ENCODE data around the gene LMBR1. TPM values are rescaled to one million over a fixed set of nuclear protein-coding genes. Genes with fewer than 3 reads are reported as not detected.

Gene LMBR1
- polyA plus RNA-seq, 1 donor from 2014 or later = 68.9 TPM

DNA sequence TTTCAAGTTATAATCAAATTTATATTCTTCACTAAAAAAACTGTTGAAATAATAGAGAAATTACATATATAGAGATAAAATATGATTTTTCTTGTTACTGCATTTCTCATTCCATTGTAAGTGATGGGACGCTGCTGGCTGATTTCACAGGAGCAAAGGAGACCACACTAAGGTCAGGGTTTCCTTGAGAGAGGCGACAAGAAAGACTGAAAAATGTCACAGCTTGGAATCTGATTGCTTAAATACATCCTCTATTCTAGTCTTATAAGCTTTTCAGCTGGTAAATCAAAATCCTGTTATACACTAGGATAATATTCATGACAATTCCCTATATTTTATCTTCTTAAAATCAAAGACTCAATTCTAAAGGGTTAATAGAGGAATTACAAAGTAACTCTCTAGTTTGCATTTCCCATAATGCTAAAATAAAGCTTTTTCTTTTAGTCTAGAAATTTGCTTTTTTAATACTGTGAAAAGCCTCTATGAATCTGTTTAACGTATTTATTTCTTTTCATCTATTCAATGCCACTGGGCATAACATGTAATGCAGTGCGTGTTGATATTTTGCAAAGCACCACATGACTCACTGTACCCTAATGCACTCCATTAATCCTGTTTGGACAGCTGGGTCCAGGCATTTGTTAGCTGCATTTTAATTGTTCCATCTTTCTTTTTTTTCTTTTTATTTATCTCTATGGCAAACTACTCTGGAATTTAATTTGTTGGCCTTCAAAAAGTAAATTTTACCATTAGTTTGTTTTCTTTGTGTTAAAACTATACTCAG, 170.7 kb downstream of the LMBR1 start:
- Histone ChIP-seq H3K27me3 (ENCODE audit: insufficient read depth, low read depth, low read length) (no peaks in the 10 kb centered on the region), H3K4me3 (ENCODE audit: low read length) (no peak overlapping the region), H3F3A (ENCODE audit: insufficient read depth, low read length, poor library complexity, severe bottlenecking) (no peaks in the 10 kb centered on the region), H4K20me1 (ENCODE audit: insufficient read depth) (no peaks in the 10 kb centered on the region), H3K36me3 (ENCODE audit: insufficient read depth, low read length) (no peaks in the 10 kb centered on the region), H3K9ac (ENCODE audit: low read length) (no peak overlapping the region), H2AFZ (ENCODE audit: low read depth, low read length) (no peak overlapping the region), H3K79me2 (replicated peaks; ENCODE audit: insufficient read depth, low read length) (no peaks in the 10 kb centered on the region), H3K9me3 (ENCODE audit: low read length) (no peaks in the 10 kb centered on the region), H3K4me2 (ENCODE audit: low read length) (no peak overlapping the region), H3K27ac (ENCODE audit: low read length) (no peak overlapping the region), H3K9me2 (ENCODE audit: insufficient read depth, low read length) (no peaks in the 10 kb centered on the region)
- no peak for TF ChIP-seq MXI1 (conservative IDR thresholded peaks at IDR 0.05; ENCODE audit: poor library complexity, severe bottlenecking)
- TF ChIP-seq SMC3 (conservative IDR thresholded peaks at IDR 0.05; ENCODE audit: poor library complexity) = no peak
- no peak for TF ChIP-seq TAF1 (IDR thresholded peaks at IDR 0.05; ENCODE audit: low read depth)
- no peak for TF ChIP-seq POLR2AphosphoS5 (IDR thresholded peaks at IDR 0.05)

DNA sequence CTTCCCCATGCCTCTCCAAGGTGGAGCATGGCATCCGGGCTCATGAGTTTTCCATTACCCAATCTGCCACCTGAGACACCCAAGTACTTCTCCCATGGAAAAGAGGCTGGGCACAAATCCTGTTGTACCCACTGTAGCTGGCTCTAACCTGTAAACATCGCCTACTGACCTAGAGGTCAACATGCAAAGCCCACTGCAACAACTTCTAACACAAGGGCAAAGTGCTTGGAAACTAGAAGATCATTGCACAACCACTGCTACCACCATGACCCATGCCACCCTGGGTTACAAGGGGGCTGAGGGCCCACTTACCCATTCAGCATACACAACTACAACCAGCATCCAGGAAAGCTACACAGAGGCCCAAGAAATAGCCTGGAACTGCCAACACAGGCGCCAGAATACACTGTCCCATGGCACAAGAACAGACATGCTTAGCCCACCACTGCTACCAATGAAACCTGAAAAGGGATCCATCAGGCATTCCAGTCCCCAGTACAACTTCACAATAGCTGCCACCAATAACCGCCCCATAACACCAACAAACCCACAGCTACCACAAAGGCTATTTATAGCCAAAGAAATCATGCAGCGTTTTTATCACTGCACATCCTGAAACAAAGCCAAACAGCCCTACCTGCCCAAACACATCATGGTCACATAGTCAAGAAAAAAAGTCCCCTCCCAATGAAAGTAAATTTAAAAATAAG, 189.1 kb downstream of the LMBR1 start:
- no peak overlapping the region for H3K9ac ChIP-seq (ENCODE audit: low read length)
- no peak overlapping the region for H3K4me3 ChIP-seq (ENCODE audit: low read length)
- no peaks in the 10 kb centered on the region for H4K20me1 ChIP-seq (ENCODE audit: insufficient read depth)
- no peaks in the 10 kb centered on the region for H3F3A ChIP-seq (ENCODE audit: insufficient read depth, low read length, poor library complexity, severe bottlenecking)
- no peak overlapping the region for H3K4me2 ChIP-seq (ENCODE audit: low read length)
- H3K27me3 ChIP-seq (ENCODE audit: insufficient read depth, low read depth, low read length) = no peaks in the 10 kb centered on the region
- H3K36me3 ChIP-seq (ENCODE audit: insufficient read depth, low read length) = no peaks in the 10 kb centered on the region
- TF ChIP-seq, protein P1, sequence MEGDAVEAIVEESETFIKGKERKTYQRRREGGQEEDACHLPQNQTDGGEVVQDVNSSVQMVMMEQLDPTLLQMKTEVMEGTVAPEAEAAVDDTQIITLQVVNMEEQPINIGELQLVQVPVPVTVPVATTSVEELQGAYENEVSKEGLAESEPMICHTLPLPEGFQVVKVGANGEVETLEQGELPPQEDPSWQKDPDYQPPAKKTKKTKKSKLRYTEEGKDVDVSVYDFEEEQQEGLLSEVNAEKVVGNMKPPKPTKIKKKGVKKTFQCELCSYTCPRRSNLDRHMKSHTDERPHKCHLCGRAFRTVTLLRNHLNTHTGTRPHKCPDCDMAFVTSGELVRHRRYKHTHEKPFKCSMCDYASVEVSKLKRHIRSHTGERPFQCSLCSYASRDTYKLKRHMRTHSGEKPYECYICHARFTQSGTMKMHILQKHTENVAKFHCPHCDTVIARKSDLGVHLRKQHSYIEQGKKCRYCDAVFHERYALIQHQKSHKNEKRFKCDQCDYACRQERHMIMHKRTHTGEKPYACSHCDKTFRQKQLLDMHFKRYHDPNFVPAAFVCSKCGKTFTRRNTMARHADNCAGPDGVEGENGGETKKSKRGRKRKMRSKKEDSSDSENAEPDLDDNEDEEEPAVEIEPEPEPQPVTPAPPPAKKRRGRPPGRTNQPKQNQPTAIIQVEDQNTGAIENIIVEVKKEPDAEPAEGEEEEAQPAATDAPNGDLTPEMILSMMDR (IDR thresholded peaks at IDR 0.05; ENCODE audit: poor library complexity, severe bottlenecking) = no peak
- TF ChIP-seq EZH2 (IDR thresholded peaks at IDR 0.05; ENCODE audit: borderline replicate concordance, insufficient read depth, low read length, poor library complexity, severe bottlenecking) = no peak
- no peak for TF ChIP-seq RAD21 (conservative IDR thresholded peaks at IDR 0.05)
- TF ChIP-seq SMC3 (conservative IDR thresholded peaks at IDR 0.05; ENCODE audit: poor library complexity) = no peak
- TF ChIP-seq TAF1 (IDR thresholded peaks at IDR 0.05; ENCODE audit: low read depth) = no peak
- H3K27ac ChIP-seq (ENCODE audit: low read length) = no peak overlapping the region
- H3K9me3 ChIP-seq (ENCODE audit: low read length) = peaks cover 3% of the 10 kb centered on the region
- H3K79me2 ChIP-seq (replicated peaks; ENCODE audit: insufficient read depth, low read length) = no peaks in the 10 kb centered on the region
- H3K9me2 ChIP-seq (ENCODE audit: insufficient read depth, low read length) = no peaks in the 10 kb centered on the region
- H2AFZ ChIP-seq (ENCODE audit: low read depth, low read length) = no peak overlapping the region

DNA sequence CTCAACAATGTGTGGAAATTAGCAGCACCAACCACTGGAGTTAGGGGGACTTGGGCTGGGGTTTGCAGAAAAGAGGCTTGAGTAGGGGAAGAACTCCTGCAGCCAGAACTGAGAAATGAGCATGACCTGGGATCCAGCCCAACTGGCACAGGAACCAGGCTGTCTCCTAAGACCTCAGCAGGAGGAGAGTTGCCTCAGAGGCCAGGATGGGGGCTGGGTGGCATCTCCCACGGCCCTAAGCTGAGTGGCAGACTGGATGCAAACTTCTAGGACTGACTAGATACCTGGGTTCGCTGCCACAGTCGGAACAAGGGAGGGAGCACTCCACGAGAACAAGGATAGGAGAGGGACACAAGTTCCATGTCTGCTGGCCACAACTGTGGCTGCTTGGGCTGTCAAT, 189.8 kb downstream of the LMBR1 start:
- Histone ChIP-seq H3K4me2 (ENCODE audit: low read length) (no peak overlapping the region), H3K27me3 (ENCODE audit: insufficient read depth, low read depth, low read length) (no peaks in the 10 kb centered on the region), H2AFZ (ENCODE audit: low read depth, low read length) (no peak overlapping the region), H3K36me3 (ENCODE audit: insufficient read depth, low read length) (no peaks in the 10 kb centered on the region), H3F3A (ENCODE audit: insufficient read depth, low read length, poor library complexity, severe bottlenecking) (no peaks in the 10 kb centered on the region), H3K4me3 (ENCODE audit: low read length) (no peak overlapping the region), H3K9me3 (ENCODE audit: low read length) (peaks cover 3% of the 10 kb centered on the region), H4K20me1 (ENCODE audit: insufficient read depth) (no peaks in the 10 kb centered on the region), H3K9ac (ENCODE audit: low read length) (no peak overlapping the region), H3K27ac (ENCODE audit: low read length) (no peak overlapping the region), H3K9me2 (ENCODE audit: insufficient read depth, low read length) (no peaks in the 10 kb centered on the region), H3K79me2 (replicated peaks; ENCODE audit: insufficient read depth, low read length) (no peaks in the 10 kb centered on the region)
- TF ChIP-seq EP300 (conservative IDR thresholded peaks at IDR 0.05; ENCODE audit: poor library complexity, severe bottlenecking) = no peak
- no peak for TF ChIP-seq RAD21 (conservative IDR thresholded peaks at IDR 0.05)
- TF ChIP-seq EZH2 (IDR thresholded peaks at IDR 0.05; ENCODE audit: borderline replicate concordance, insufficient read depth, low read length, poor library complexity, severe bottlenecking) = no peak
- TF ChIP-seq, protein P2, sequence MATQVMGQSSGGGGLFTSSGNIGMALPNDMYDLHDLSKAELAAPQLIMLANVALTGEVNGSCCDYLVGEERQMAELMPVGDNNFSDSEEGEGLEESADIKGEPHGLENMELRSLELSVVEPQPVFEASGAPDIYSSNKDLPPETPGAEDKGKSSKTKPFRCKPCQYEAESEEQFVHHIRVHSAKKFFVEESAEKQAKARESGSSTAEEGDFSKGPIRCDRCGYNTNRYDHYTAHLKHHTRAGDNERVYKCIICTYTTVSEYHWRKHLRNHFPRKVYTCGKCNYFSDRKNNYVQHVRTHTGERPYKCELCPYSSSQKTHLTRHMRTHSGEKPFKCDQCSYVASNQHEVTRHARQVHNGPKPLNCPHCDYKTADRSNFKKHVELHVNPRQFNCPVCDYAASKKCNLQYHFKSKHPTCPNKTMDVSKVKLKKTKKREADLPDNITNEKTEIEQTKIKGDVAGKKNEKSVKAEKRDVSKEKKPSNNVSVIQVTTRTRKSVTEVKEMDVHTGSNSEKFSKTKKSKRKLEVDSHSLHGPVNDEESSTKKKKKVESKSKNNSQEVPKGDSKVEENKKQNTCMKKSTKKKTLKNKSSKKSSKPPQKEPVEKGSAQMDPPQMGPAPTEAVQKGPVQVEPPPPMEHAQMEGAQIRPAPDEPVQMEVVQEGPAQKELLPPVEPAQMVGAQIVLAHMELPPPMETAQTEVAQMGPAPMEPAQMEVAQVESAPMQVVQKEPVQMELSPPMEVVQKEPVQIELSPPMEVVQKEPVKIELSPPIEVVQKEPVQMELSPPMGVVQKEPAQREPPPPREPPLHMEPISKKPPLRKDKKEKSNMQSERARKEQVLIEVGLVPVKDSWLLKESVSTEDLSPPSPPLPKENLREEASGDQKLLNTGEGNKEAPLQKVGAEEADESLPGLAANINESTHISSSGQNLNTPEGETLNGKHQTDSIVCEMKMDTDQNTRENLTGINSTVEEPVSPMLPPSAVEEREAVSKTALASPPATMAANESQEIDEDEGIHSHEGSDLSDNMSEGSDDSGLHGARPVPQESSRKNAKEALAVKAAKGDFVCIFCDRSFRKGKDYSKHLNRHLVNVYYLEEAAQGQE (IDR thresholded peaks at IDR 0.05; ENCODE audit: borderline replicate concordance) = no peak
- TF ChIP-seq MXI1 (conservative IDR thresholded peaks at IDR 0.05; ENCODE audit: poor library complexity, severe bottlenecking) = no peak
- TF ChIP-seq, protein P1 (IDR thresholded peaks at IDR 0.05; ENCODE audit: poor library complexity, severe bottlenecking) = no peak
- TF ChIP-seq TAF1 (IDR thresholded peaks at IDR 0.05; ENCODE audit: low read depth) = no peak
- no peak for TF ChIP-seq POLR2AphosphoS5 (IDR thresholded peaks at IDR 0.05)
- TF ChIP-seq SMC3 (conservative IDR thresholded peaks at IDR 0.05; ENCODE audit: poor library complexity) = no peak
